ENCODE results near the gene CREG1. TPM values are rescaled to one million over a fixed set of nuclear protein-coding genes. Genes with fewer than 3 reads are reported as not detected.

CREG1 gene
- total and polyA plus RNA-seq, 2 of the 8 experiments (the other 6 are each of a cell fraction or from before 2014, with no cell fraction given), result 29.8 to 30.1 TPM

DNA sequence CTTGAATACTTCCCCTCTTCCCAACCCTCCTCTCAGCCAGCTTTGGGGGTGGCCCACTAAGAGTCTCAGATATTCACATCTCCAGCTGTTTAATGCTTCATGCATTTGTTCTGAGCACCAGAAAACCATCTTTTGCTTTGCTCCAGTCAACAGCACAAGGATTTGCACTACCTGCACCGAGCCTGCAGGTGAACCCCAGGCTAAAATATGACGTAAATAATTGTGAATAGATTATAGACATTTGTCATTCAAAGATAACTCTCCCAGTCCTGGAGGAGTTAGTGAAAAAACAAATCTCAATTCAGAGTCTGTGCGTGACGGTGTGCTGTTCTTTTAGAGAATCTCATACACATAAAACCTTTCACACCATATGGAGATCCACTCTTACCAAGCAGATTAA is 42.7 kb downstream of the CREG1 start:
- H2BK20ac ChIP-seq (ENCODE audit: low read length), result no peak overlapping the region
- ChIA-PET CTCF (ENCODE audit: partially characterized antibody) (interaction anchor here (0.5 to 1.3 kb wide), 3 partner anchors 64 to 1861 kb away, joined by 3 read pairs; no protein-coding TSS in a partner anchor), POLR2A (ENCODE audit: partially characterized antibody) (no interaction called here)
- no peak overlapping the region for H3K23ac ChIP-seq (ENCODE audit: insufficient read length)
- no peak overlapping the region for H4K5ac ChIP-seq (ENCODE audit: insufficient read length, low read depth, low read length)
- no peak overlapping the region for H2BK12ac ChIP-seq (ENCODE audit: low read depth, low read length)
- no peak overlapping the region for H3K4me3 ChIP-seq (ENCODE audit: extremely low read depth in 1 of 4, insufficient read depth in 2 of 4, low read depth in 3 of 4, low read length in 4 of 4)
- no peak overlapping the region for H4K8ac ChIP-seq (ENCODE audit: extremely low read depth, insufficient read depth, low read length)
- H3K79me1 ChIP-seq (ENCODE audit: low read depth, low read length), result no peaks in the 10 kb centered on the region
- DNase-seq (ENCODE audit: low read depth in 1 of 2, low spot score in 2 of 2) (no peak), FAIRE-seq (no peak)
- no peak overlapping the region for H3K4me2 ChIP-seq (ENCODE audit: insufficient read depth in 1 of 2, low read depth in 2 of 2, low read length in 2 of 2)
- H3K56ac ChIP-seq (replicated peaks; ENCODE audit: insufficient read length, low read depth, low read length), result no peak overlapping the region
- no peak overlapping the region for H3K4ac ChIP-seq (replicated peaks; ENCODE audit: insufficient read length, low read depth, low read length)
- no peaks in the 10 kb centered on the region for H3K9me3 ChIP-seq (ENCODE audit: insufficient read depth in 2 of 2, low read depth in 1 of 2, low read length in 1 of 2)
- H2BK120ac ChIP-seq (replicated peaks; ENCODE audit: low read depth, low read length), result no peak overlapping the region
- H3K4me1 ChIP-seq (replicated peaks in 1 of 4; ENCODE audit: control insufficient read depth in 3 of 4, insufficient read depth in 4 of 4, low read length in 3 of 4), result peaks cover 0 to 6% (median 1%) of the 10 kb centered on the region in 4 experiments; a peak in 2 of 7 replicates
- no peak overlapping the region for H3K9ac ChIP-seq (replicated peaks in 1 of 4; ENCODE audit: extremely low read depth in 1 of 4, low read depth in 3 of 4, low read length in 3 of 4)
- H2BK15ac ChIP-seq (ENCODE audit: low read length), result no peak overlapping the region
- H3K36me3 ChIP-seq (ENCODE audit: control insufficient read depth in 2 of 4, insufficient read depth in 4 of 4, low read length in 3 of 4), result no peaks in the 10 kb centered on the region
- 90% methylated on average over 4 of the region's 4 CpGs; no CpG with 5 or more reads in 1 of the 2 experiments for WGBS, 2 experiments (ENCODE audit: extremely low coverage in 1 of 2, insufficient coverage in 1 of 2, insufficient read length in 1 of 2, insufficient replicate concordance in 2 of 2, low coverage in 1 of 2, low lambda C conversion rate in 2 of 2, missing lambda C conversion rate in 1 of 2)
- H3K18ac ChIP-seq (ENCODE audit: extremely low read depth, low read length), result no peak overlapping the region
- H4K20me1 ChIP-seq (replicated peaks in 1 of 2; ENCODE audit: control insufficient read depth in 1 of 2, insufficient read depth in 2 of 2, low read length in 2 of 2), result no peaks in the 10 kb centered on the region
- no peak overlapping the region for H3K14ac ChIP-seq (ENCODE audit: insufficient read length)
- H2BK5ac ChIP-seq (ENCODE audit: low read depth, low read length), result no peak overlapping the region
- H3K23me2 ChIP-seq (ENCODE audit: low read depth, low read length), result no peaks in the 10 kb centered on the region
- no peak overlapping the region for H3K27ac ChIP-seq (ENCODE audit: low read depth, low read length)
- no peak overlapping the region for H4K91ac ChIP-seq (replicated peaks; ENCODE audit: insufficient read length, low read length)
- no peak overlapping the region for H2AFZ ChIP-seq (ENCODE audit: low read length)
- H3K27me3 ChIP-seq (replicated peaks in 1 of 4; ENCODE audit: control insufficient read depth in 3 of 4, extremely low read depth in 1 of 4, insufficient read depth in 3 of 4, low read length in 3 of 4), result no peaks in the 10 kb centered on the region
- H3K79me2 ChIP-seq (ENCODE audit: control insufficient read depth in 1 of 2, insufficient read depth in 2 of 2, low read length in 2 of 2), result no peaks in the 10 kb centered on the region
- H2AK5ac ChIP-seq (ENCODE audit: low read depth, low read length), result no peak overlapping the region
- TF ChIP-seq SP2 (IDR thresholded peaks at IDR 0.05; ENCODE audit: low read length) (no peak), BACH1 (IDR thresholded peaks at IDR 0.05; ENCODE audit: low read length) (no peak), RAD21 (IDR thresholded peaks at IDR 0.05 in 1 of 2, conservative IDR thresholded peaks at IDR 0.05 in 1 of 2; ENCODE audit: low read depth in 2 of 2, low read length in 2 of 2) (no peak), SAP30 (IDR thresholded peaks at IDR 0.05; ENCODE audit: insufficient read depth, insufficient replicate concordance, low read length) (no peak), MAFK (IDR thresholded peaks at IDR 0.05; ENCODE audit: low read depth, low read length) (no peak), ZNF274 (IDR thresholded peaks at IDR 0.05; ENCODE audit: borderline replicate concordance, extremely low read depth, low read length) (no peak), JUN (IDR thresholded peaks at IDR 0.05; ENCODE audit: low read depth, low read length) (no peak), CHD2 (IDR thresholded peaks at IDR 0.05; ENCODE audit: low read length) (no peak)
- TF ChIP-seq, protein P1, sequence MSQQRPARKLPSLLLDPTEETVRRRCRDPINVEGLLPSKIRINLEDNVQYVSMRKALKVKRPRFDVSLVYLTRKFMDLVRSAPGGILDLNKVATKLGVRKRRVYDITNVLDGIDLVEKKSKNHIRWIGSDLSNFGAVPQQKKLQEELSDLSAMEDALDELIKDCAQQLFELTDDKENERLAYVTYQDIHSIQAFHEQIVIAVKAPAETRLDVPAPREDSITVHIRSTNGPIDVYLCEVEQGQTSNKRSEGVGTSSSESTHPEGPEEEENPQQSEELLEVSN (IDR thresholded peaks at IDR 0.05), result no peak
- TF ChIP-seq, protein P2, sequence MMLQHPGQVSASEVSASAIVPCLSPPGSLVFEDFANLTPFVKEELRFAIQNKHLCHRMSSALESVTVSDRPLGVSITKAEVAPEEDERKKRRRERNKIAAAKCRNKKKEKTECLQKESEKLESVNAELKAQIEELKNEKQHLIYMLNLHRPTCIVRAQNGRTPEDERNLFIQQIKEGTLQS (IDR thresholded peaks at IDR 0.05; ENCODE audit: insufficient read depth, low read depth, low read length), result no peak

Data from H1 (cell line).